Measurements from ENCODE around the gene PRR23E.

PRR23E gene

GRCh38 chr3:127192576-127193232 is at the start of gene PRR23E:
Gene PRR23E, plus strand, starts transcription at chr3:127193131. Its CDS starts 3,555 bp downstream, at chr3:127196686.
- in situ Hi-C loops (cut with HindIII; ENCODE audit: low sequenced_read_pairs), result no loop called here

GRCh38 chr3:127143172-127143571 is 49.8 kb upstream of the PRR23E start:
- in situ Hi-C loops (cut with HindIII; ENCODE audit: low sequenced_read_pairs), result no loop called here

GRCh38 chr3:127144631-127145030 is 48.3 kb upstream of the PRR23E start:
- in situ Hi-C loops (cut with HindIII; ENCODE audit: low sequenced_read_pairs), result no loop called here

GRCh38 chr3:127145266-127145665 is 47.7 kb upstream of the PRR23E start:
- in situ Hi-C loops (cut with HindIII; ENCODE audit: low sequenced_read_pairs), result no loop called here

- in situ Hi-C loops (cut with HindIII; ENCODE audit: low sequenced_read_pairs), result no loop called here
Observed at GRCh38 chr3:127147291-127147885, 45.5 kb upstream of the PRR23E start.

- in situ Hi-C loops (cut with HindIII; ENCODE audit: low sequenced_read_pairs), result no loop called here
Observed at GRCh38 chr3:127149621-127150310, 43.2 kb upstream of the PRR23E start.

GRCh38 chr3:127150513-127151250 is 42.2 kb upstream of the PRR23E start:
- in situ Hi-C loops (cut with HindIII; ENCODE audit: low sequenced_read_pairs), result no loop called here

GRCh38 chr3:127151251-127151564 is 41.7 kb upstream of the PRR23E start:
- in situ Hi-C loops (cut with HindIII; ENCODE audit: low sequenced_read_pairs), result no loop called here

GRCh38 chr3:127151992-127152650 is 40.8 kb upstream of the PRR23E start:
- in situ Hi-C loops (cut with HindIII; ENCODE audit: low sequenced_read_pairs), result no loop called here

GRCh38 chr3:127152684-127153505 is 40.0 kb upstream of the PRR23E start:
- in situ Hi-C loops (cut with HindIII; ENCODE audit: low sequenced_read_pairs), result no loop called here

GRCh38 chr3:127153506-127153815 is 39.5 kb upstream of the PRR23E start:
- in situ Hi-C loops (cut with HindIII; ENCODE audit: low sequenced_read_pairs), result no loop called here

GRCh38 chr3:127156338-127157050 is 36.4 kb upstream of the PRR23E start:
- in situ Hi-C loops (cut with HindIII; ENCODE audit: low sequenced_read_pairs), result no loop called here

GRCh38 chr3:127157171-127157828 is 35.6 kb upstream of the PRR23E start:
- in situ Hi-C loops (cut with HindIII; ENCODE audit: low sequenced_read_pairs), result no loop called here

GRCh38 chr3:127158614-127159229 is 34.2 kb upstream of the PRR23E start:
- in situ Hi-C loops (cut with HindIII; ENCODE audit: low sequenced_read_pairs), result no loop called here

- in situ Hi-C loops (cut with HindIII; ENCODE audit: low sequenced_read_pairs), result no loop called here
Observed at GRCh38 chr3:127159543-127159942, 33.4 kb upstream of the PRR23E start.

GRCh38 chr3:127161236-127161635 is 31.7 kb upstream of the PRR23E start:
- in situ Hi-C loops (cut with HindIII; ENCODE audit: low sequenced_read_pairs), result no loop called here

- in situ Hi-C loops (cut with HindIII; ENCODE audit: low sequenced_read_pairs), result no loop called here
Observed at GRCh38 chr3:127161973-127162579, 30.9 kb upstream of the PRR23E start.

GRCh38 chr3:127162947-127163645 is 29.8 kb upstream of the PRR23E start:
- in situ Hi-C loops (cut with HindIII; ENCODE audit: low sequenced_read_pairs), result no loop called here
